Activated CD4-positive, alpha-beta T cell treated with anti-CD3 and anti-CD28 coated beads, Interleukin-2, amount 10 ng/mL, durations not matched to agents 24 days and 14 days (primary cell): ENCODE results near the gene HLA-F. TPM values are rescaled to one million over a fixed set of nuclear protein-coding genes. Genes with fewer than 3 reads are reported as not detected.

Source experiments
- DNase-seq: peaks from one replicate; pipeline ENCODE4 v3.0.0; 2022
- H3K27ac Mint-ChIP-seq: one replicate; pipeline ENCODE4 v1.8.0; 2022; ENCODE audit warnings: mild to moderate bottlenecking, mixed read lengths
- H3K27me3 Mint-ChIP-seq: one replicate; pipeline ENCODE4 v1.8.0; 2022; ENCODE audit warnings: mixed read lengths
- H3K36me3 Mint-ChIP-seq: one replicate; pipeline ENCODE4 v1.8.0; 2022; ENCODE audit warnings: low read depth, mild to moderate bottlenecking, mixed read lengths
- H3K4me1 Mint-ChIP-seq: one replicate; pipeline ENCODE4 v1.8.0; 2021; ENCODE audit warnings: mixed read lengths
- H3K4me3 Mint-ChIP-seq: one replicate; pipeline ENCODE4 v1.8.0; 2022; ENCODE audit warnings: mild to moderate bottlenecking, moderate library complexity, mixed read lengths
- H3K9me3 Mint-ChIP-seq: one replicate; pipeline ENCODE4 v1.8.0; 2021; ENCODE audit warnings: mixed read lengths
- intact Hi-C: fragments of 100-400 bp; cut with micrococcal nuclease; formaldehyde crosslinking; loops from one replicate; pipeline ENCODE4 v1.15.1; 2023
- total RNA-seq: library from RNA; stranded (reverse); gene quantifications from 2 replicates; pipeline ENCODE4 v1.2.3, GENCODE V29; 2022

The HLA-F gene
- total RNA-seq, 1 donor from 2014 or later, result 270 TPM

DNA sequence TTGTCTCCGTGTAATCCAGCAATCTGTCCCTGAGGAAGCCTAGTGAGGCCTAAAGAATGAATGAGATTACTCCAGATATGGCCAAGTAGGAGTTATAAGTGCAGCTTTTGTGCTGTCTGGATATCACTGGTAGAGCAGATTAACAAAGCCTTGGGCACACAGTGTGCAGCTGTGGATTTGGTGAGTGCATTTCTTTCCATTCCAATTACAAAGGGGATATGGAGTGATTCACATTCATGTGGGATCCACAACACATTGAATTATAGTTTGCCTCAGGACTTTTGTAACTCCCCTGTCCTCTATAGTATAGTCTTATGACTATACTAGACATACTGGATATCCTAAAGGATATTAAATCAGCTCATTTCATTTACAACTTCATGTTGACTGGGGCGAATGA is 47.1 kb downstream of the HLA-F start:
- Mint-ChIP-seq H3K4me1 (peaks cover 6% of the 10 kb centered on the region), H3K27me3 (peaks cover 17% of the 10 kb centered on the region), H3K36me3 (no peaks in the 10 kb centered on the region), H3K4me3 (no peak overlapping the region), H3K9me3 (no peaks in the 10 kb centered on the region), H3K27ac (no peak overlapping the region)
- no peak for DNase-seq
- intact Hi-C loops, result no loop called here

DNA sequence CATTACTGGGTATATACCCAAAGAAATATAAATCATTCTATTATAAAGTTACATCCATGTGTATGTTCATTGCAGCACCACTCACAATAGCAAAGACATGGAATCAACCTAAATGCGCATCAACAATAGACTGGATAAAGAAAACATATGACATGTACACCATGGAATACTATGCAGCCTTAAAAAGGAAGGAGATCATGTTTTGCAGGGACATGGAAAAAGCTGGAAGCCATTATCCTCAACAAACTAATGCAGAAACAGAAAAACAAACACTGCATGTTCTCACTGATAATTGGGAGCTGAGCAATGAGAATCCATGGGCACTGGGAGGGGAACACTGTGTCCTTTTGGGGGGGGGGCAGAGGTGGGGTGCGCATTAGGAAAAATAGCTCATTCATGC is 53.5 kb downstream of the HLA-F start:
- Mint-ChIP-seq H3K9me3 (peaks cover 13% of the 10 kb centered on the region), H3K36me3 (no peaks in the 10 kb centered on the region), H3K27me3 (peaks cover 46% of the 10 kb centered on the region), H3K27ac (no peak overlapping the region), H3K4me3 (no peak overlapping the region), H3K4me1 (no peaks in the 10 kb centered on the region)
- DNase-seq, result no peak
- intact Hi-C loops, result no loop called here

Other genes with a start within 250 kb of the HLA-F start
- not detected in 2 replicates for gene MAS1L, start 235.5 kb upstream of the HLA-F start, total RNA-seq
- gene UBD, start 163.7 kb upstream of the HLA-F start, total RNA-seq, result 0.49 and 0.62 TPM in 2 replicates
- not detected in 2 replicates for gene OR2H2, start 138.3 kb upstream of the HLA-F start, total RNA-seq
- 20.4 and 24.0 TPM in 2 replicates for gene GABBR1, start 90.3 kb upstream of the HLA-F start, total RNA-seq
- gene MOG, start 66.3 kb upstream of the HLA-F start, total RNA-seq, result not detected in 2 replicates
- 2.0 and 2.7 TPM in 2 replicates for gene ZFP57, start 42.3 kb upstream of the HLA-F start, total RNA-seq
- gene HLA-G, start 104.4 kb downstream of the HLA-F start, total RNA-seq, result 0.85 and 1.2 TPM in 2 replicates
- 1,449 and 1,452 TPM in 2 replicates for gene HLA-A, start 219.1 kb downstream of the HLA-F start, total RNA-seq